GM23248 (cell line): ENCODE results near the gene SDR39U1. TPM values are rescaled to one million over a fixed set of nuclear protein-coding genes. Genes with fewer than 3 reads are reported as not detected.

ENCODE experiments used
- DNase-seq: peaks from one replicate; pipeline ENCODE4 v3.0.0-alpha.2; 2015
- H2AFZ ChIP-seq: fragments of 200-600 bp; sonication (generic); 2 replicates; pipeline ENCODE4 v1.6.1; 2016; ENCODE audit warnings: antibody characterized with exemption
- H3F3A ChIP-seq: fragments of 200-600 bp; sonication (generic); 2 replicates; pipeline ENCODE4 v1.6.1; 2016; ENCODE audit warnings: mild to moderate bottlenecking, antibody characterized with exemption, mixed run types; ENCODE audit not compliant: insufficient read depth
- H3K27ac ChIP-seq: fragments of 200-600 bp; sonication (generic); 2 replicates; pipeline ENCODE4 v1.5.1; 2016; ENCODE audit warnings: mild to moderate bottlenecking
- H3K27me3 ChIP-seq: fragments of 200-600 bp; sonication (generic); replicated peaks from 2 replicates; pipeline ENCODE4 v1.6.1; 2016; ENCODE audit warnings: mild to moderate bottlenecking; ENCODE audit not compliant: insufficient read depth
- H3K36me3 ChIP-seq: fragments of 200-600 bp; sonication (generic); 2 replicates; pipeline ENCODE4 v1.6.1; 2016; ENCODE audit warnings: low read depth, mild to moderate bottlenecking
- H3K4me1 ChIP-seq: fragments of 200-600 bp; sonication (generic); 2 replicates; pipeline ENCODE4 v1.6.1; 2016; ENCODE audit warnings: mild to moderate bottlenecking; ENCODE audit not compliant: insufficient read depth
- H3K4me2 ChIP-seq: fragments of 200-600 bp; sonication (generic); one replicate; pipeline ENCODE4 v1.6.1; 2016; ENCODE audit warnings: mild to moderate bottlenecking; ENCODE audit not compliant: unreplicated experiment
- H3K4me3 ChIP-seq: fragments of 200-600 bp; sonication (generic); 2 replicates; pipeline ENCODE4 v1.5.1; 2016; ENCODE audit warnings: mild to moderate bottlenecking
- H3K79me2 ChIP-seq: fragments of 200-600 bp; sonication (generic); 2 replicates; pipeline ENCODE4 v1.6.1; 2016; ENCODE audit warnings: mild to moderate bottlenecking; ENCODE audit not compliant: insufficient read depth
- H3K9ac ChIP-seq: fragments of 200-600 bp; sonication (generic); 2 replicates; pipeline ENCODE4 v1.6.1; 2016; ENCODE audit warnings: mild to moderate bottlenecking
- H3K9me2 ChIP-seq: fragments of 200-600 bp; sonication (generic); 2 replicates; pipeline ENCODE4 v1.6.1; 2016; ENCODE audit warnings: mixed run types, mild to moderate bottlenecking, moderate library complexity; ENCODE audit not compliant: insufficient read depth
- H3K9me3 ChIP-seq: fragments of 200-600 bp; sonication (generic); one replicate; pipeline ENCODE4 v1.6.1; 2017; ENCODE audit warnings: low read depth
- H4K20me1 ChIP-seq: fragments of 200-600 bp; sonication (generic); 2 replicates; pipeline ENCODE4 v1.6.0; 2016; ENCODE audit not compliant: insufficient read depth
- EZH2 ChIP-seq: fragments of 200-600 bp; sonication (generic); IDR thresholded peaks from 2 replicates; pipeline ENCODE4 v1.6.1; 2018; ENCODE audit warnings: antibody characterized with exemption, mild to moderate bottlenecking; ENCODE audit not compliant: insufficient read depth, poor library complexity, severe bottlenecking
- EZH2phosphoT487 ChIP-seq: fragments of 200-600 bp; sonication (generic); IDR thresholded peaks from 2 replicates; pipeline ENCODE4 v1.6.1; 2018; ENCODE audit warnings: antibody characterized with exemption, moderate library complexity, mild to moderate bottlenecking, low read depth; ENCODE audit not compliant: insufficient read depth
- WGBS, 2 experiments: methylation state at CpG; one replicate each; pipeline ENCODE4 v1.1.6; 2015 to 2017; ENCODE audit warnings: low lambda C conversion rate in 2 of 2, low coverage in 1 of 2; ENCODE audit errors: missing lambda C conversion rate in 2 of 2; 5-methylcytosine and 5-hydroxymethylcytosine counted together
- in situ Hi-C: fragments of 300-500 bp; cut with MboI; formaldehyde crosslinking; loops from 2 replicates; pipeline ENCODE4 v1.15.0; 2020
- polyA plus RNA-seq: library from polyadenylated mRNA; unstranded; fragments of >200 nt; fragmentation: Nextera tagmentation; extraction: Ambion mirVana; gene quantifications from 2 replicates; pipeline ENCODE4 v1.2.1, GENCODE V29; 2016
- total RNA-seq: library from RNA; depleted of rRNA; stranded (reverse); fragments of >200 nt; shearing (Covaris generic); gene quantifications from 2 replicates; pipeline ENCODE4 v1.2.3, GENCODE V29; 2014

SDR39U1 gene
- total and polyA plus RNA-seq, 2 experiments from 2014 or later = 7.7 to 44.7 TPM

GRCh38 chr14:24415421-24416253 is 26.9 kb downstream of the SDR39U1 start:
- no peaks in the 10 kb centered on the region for H3K27me3 ChIP-seq
- H3K79me2 ChIP-seq = no peaks in the 10 kb centered on the region
- no peak overlapping the region for H3K27ac ChIP-seq
- no peaks in the 10 kb centered on the region for H3K9me2 ChIP-seq
- WGBS, 2 experiments = 86 to 87% methylated on average over 23 to 25 of the region's 25 CpGs
- no peak overlapping the region for H2AFZ ChIP-seq
- H3K9me3 ChIP-seq = no peaks in the 10 kb centered on the region
- H3K4me3 ChIP-seq = no peak overlapping the region
- H4K20me1 ChIP-seq = no peaks in the 10 kb centered on the region
- no peaks in the 10 kb centered on the region for H3K4me1 ChIP-seq
- DNase-seq = no peak
- H3F3A ChIP-seq = no peaks in the 10 kb centered on the region
- no peaks in the 10 kb centered on the region for H3K36me3 ChIP-seq
- in situ Hi-C loops = no loop called here
- TF ChIP-seq EZH2 (no peak), EZH2phosphoT487 (no peak)
- no peak overlapping the region for H3K4me2 ChIP-seq
- H3K9ac ChIP-seq = no peak overlapping the region

DNA sequence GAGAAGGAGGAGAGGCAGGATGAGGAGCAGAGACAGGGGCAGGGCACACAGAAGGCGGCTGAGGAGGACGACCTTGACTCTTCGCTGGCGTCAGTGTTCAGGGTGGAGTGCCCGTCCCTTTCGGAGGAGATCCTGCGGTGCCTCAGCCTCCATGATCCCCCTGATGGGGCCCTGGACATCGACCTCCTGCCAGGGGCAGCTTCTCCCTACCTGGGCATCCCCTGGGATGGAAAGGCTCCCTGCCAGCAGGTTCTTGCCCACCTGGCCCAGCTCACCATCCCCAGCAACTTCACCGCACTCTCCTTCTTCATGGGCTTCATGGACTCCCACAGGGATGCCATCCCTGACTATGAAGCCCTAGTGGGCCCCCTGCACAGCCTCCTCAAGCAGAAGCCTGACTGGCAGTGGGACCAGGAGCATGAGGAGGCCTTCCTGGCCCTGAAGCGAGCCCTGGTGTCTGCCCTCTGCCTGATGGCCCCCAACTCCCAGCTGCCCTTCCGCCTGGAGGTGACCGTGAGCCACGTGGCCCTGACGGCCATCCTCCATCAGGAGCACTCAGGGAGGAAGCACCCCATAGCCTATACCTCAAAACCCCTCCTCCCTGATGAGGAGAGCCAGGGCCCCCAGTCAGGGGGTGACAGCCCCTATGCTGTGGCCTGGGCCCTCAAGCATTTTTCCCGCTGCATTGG is 27.7 kb downstream of the SDR39U1 start:
- Histone ChIP-seq H3K27ac (no peak overlapping the region), H3K27me3 (no peaks in the 10 kb centered on the region), H3F3A (no peaks in the 10 kb centered on the region), H3K4me2 (no peak overlapping the region), H2AFZ (no peak overlapping the region), H3K9ac (no peak overlapping the region), H3K9me2 (no peaks in the 10 kb centered on the region), H3K9me3 (no peaks in the 10 kb centered on the region), H3K4me1 (no peaks in the 10 kb centered on the region), H4K20me1 (no peaks in the 10 kb centered on the region), H3K4me3 (no peak overlapping the region), H3K79me2 (no peaks in the 10 kb centered on the region), H3K36me3 (no peaks in the 10 kb centered on the region)
- DNase-seq = no peak
- 86 to 89% methylated on average over 14 to 15 of the region's 15 CpGs for WGBS, 2 experiments
- TF ChIP-seq EZH2 (no peak), EZH2phosphoT487 (no peak)
- in situ Hi-C loops = no loop called here

DNA sequence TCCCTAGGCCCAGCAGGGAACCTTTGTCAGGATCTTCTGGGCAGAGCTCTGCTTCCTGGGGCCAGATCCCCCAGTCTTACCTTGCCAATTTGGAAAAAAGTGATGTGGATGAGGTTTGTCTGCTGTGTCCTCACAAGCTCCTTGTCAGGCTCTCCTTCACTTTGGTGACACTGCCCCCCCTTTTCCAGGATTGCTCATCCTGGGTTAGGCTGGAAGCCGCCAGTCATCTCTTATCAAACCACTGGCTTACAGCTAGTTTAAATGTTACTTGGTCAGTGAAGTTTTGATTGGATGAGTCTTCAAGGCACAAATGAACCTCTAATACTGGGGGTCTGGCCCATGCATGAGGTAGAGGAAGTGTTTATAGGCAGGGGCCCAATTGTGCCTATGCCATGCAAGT is 28.5 kb downstream of the SDR39U1 start:
- H3K9me3 ChIP-seq = no peaks in the 10 kb centered on the region
- no peaks in the 10 kb centered on the region for H3K36me3 ChIP-seq
- no peak overlapping the region for H3K4me2 ChIP-seq
- no peaks in the 10 kb centered on the region for H3K9me2 ChIP-seq
- TF ChIP-seq EZH2 = no peak
- TF ChIP-seq EZH2phosphoT487 = no peak
- no peak overlapping the region for H3K4me3 ChIP-seq
- 95 to 96% methylated on average over 1 of the region's 1 CpG for WGBS, 2 experiments
- no peaks in the 10 kb centered on the region for H3F3A ChIP-seq
- H2AFZ ChIP-seq = no peak overlapping the region
- no peaks in the 10 kb centered on the region for H3K27me3 ChIP-seq
- in situ Hi-C loops = no loop called here
- no peaks in the 10 kb centered on the region for H4K20me1 ChIP-seq
- no peak for DNase-seq
- no peaks in the 10 kb centered on the region for H3K79me2 ChIP-seq
- no peaks in the 10 kb centered on the region for H3K4me1 ChIP-seq
- H3K9ac ChIP-seq = no peak overlapping the region
- H3K27ac ChIP-seq = no peak overlapping the region

DNA sequence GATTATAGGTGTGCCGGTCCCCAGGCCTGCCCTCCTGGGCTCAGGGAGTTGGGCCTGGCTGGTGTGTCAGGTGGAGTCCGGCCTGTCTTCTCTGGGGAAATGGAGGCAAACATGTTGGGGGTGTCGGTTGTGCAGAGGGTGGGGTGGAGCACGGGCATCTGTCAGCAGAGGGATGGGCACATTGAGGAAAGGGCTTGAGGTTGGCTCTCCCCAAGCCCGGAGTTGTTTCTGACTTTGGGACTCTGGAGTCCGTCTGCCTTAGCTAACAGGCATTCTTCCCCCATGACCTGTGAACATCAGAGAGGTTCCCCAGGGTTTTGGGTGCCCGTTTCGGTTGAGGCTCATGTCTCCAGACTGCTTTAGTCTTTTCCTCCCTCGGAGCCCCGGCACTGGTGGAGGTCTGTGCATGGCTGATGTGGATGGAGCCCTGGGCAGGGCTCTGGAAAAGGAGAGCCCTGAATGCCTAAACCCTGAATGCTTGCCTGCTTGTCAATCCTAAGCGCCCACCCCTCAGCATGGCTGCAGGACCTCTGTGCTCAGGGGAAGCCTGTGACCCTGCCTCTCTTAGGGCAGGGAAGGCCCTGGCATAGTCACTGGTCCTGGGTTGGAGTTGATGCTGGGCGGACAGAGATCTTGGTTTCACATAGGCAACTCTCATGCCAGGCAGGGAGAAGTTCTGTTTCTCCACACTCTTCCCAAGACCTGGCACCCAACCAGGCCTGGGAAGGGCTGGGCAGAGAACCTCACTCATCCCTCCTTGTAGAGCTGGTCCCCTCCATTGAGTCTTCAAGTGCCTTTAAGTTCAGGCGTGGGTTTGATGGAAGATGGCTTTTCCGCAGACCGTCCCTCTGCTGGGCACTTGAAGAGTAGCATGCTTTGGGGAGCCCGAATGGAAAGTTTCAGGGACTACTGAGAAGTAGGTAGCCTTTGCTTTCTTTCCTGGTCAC is 30.9 kb downstream of the SDR39U1 start:
- Histone ChIP-seq H3K79me2 (no peaks in the 10 kb centered on the region), H3K27ac (no peak overlapping the region), H3F3A (no peaks in the 10 kb centered on the region), H3K4me2 (no peak overlapping the region), H3K36me3 (no peaks in the 10 kb centered on the region), H3K27me3 (no peaks in the 10 kb centered on the region), H4K20me1 (no peaks in the 10 kb centered on the region), H2AFZ (no peak overlapping the region), H3K9me3 (no peaks in the 10 kb centered on the region), H3K9me2 (no peaks in the 10 kb centered on the region), H3K4me3 (no peak overlapping the region), H3K9ac (no peak overlapping the region), H3K4me1 (no peaks in the 10 kb centered on the region)
- WGBS, 2 experiments = 64 to 66% methylated on average over 16 of the region's 16 CpGs
- TF ChIP-seq EZH2 = no peak
- in situ Hi-C loops = no loop called here
- peak; percentile 74 for DNase-seq
